ENCODE measurements around the gene IQCF6. TPM values are rescaled to one million over a fixed set of nuclear protein-coding genes. Genes with fewer than 3 reads are reported as not detected.
"Not testable (repeated sequence)": the region's sequence is repeated elsewhere in the genome, so short reads cannot be mapped to it uniquely, and the experiment has no call there.

The IQCF6 gene
- total RNA-seq, 4 donors from 2014 or later, result not detected

GRCh38 chr3:51792206-51792605 is 13.2 kb upstream of the IQCF6 start:
- Histone ChIP-seq H3K27ac (no peak overlapping the region), H3K4me1 (no peaks in the 10 kb centered on the region), H3K36me3 (no peaks in the 10 kb centered on the region), H3K9me3 (no peaks in the 10 kb centered on the region), H3K27me3 (peaks cover 11% of the 10 kb centered on the region), H3K4me3 (no peak overlapping the region)
- DNase-seq (ENCODE audit: low spot score in 2 of 2), result no peak
- TF ChIP-seq POLR2A (IDR thresholded peaks at IDR 0.05) (no peak), CTCF (IDR thresholded peaks at IDR 0.05) (no peak), POLR2AphosphoS5 (IDR thresholded peaks at IDR 0.05) (no peak), EP300 (IDR thresholded peaks at IDR 0.05) (no peak)
- WGBS, result 83% methylated on average over 7 of the region's 7 CpGs

- WGBS, result 94% methylated on average over 1 of the region's 1 CpG
- no peaks in the 10 kb centered on the region for H3K9me3 ChIP-seq
- TF ChIP-seq POLR2A (IDR thresholded peaks at IDR 0.05) (no peak), EP300 (IDR thresholded peaks at IDR 0.05) (no peak), POLR2AphosphoS5 (IDR thresholded peaks at IDR 0.05) (no peak), CTCF (IDR thresholded peaks at IDR 0.05) (no peak)
- H3K27me3 ChIP-seq, result no peaks in the 10 kb centered on the region
- H3K4me3 ChIP-seq, result no peak overlapping the region
- no peak overlapping the region for H3K27ac ChIP-seq
- DNase-seq (ENCODE audit: low spot score in 2 of 2), result no peak
- H3K4me1 ChIP-seq, result no peaks in the 10 kb centered on the region
- no peaks in the 10 kb centered on the region for H3K36me3 ChIP-seq
These were observed 10.4 kb upstream of the IQCF6 start for GRCh38 chr3:51789437-51789836.

GRCh38 chr3:51787576-51787975 is 8.5 kb upstream of the IQCF6 start:
- not testable (repeated sequence) for H3K4me1 ChIP-seq; H3K27ac ChIP-seq; H3K36me3 ChIP-seq; H3K4me3 ChIP-seq; H3K9me3 ChIP-seq; DNase-seq (ENCODE audit: low spot score in 2 of 2); H3K27me3 ChIP-seq

GRCh38 chr3:51786267-51786666 is 7.2 kb upstream of the IQCF6 start:
- WGBS, result 92% methylated on average over 2 of the region's 2 CpGs
- Histone ChIP-seq H3K27ac (no peak overlapping the region), H3K27me3 (no peaks in the 10 kb centered on the region), H3K4me3 (no peak overlapping the region), H3K9me3 (no peaks in the 10 kb centered on the region), H3K4me1 (no peaks in the 10 kb centered on the region), H3K36me3 (no peaks in the 10 kb centered on the region)
- no peak for DNase-seq (ENCODE audit: low spot score in 2 of 2)
- TF ChIP-seq CTCF (IDR thresholded peaks at IDR 0.05) (no peak), EP300 (IDR thresholded peaks at IDR 0.05) (no peak), POLR2A (IDR thresholded peaks at IDR 0.05) (no peak), POLR2AphosphoS5 (IDR thresholded peaks at IDR 0.05) (no peak)

GRCh38 chr3:51778554-51778953 is 483 bp downstream of the IQCF6 start:
- Histone ChIP-seq H3K9me3 (no peaks in the 10 kb centered on the region), H3K27ac (no peak overlapping the region), H3K4me1 (no peaks in the 10 kb centered on the region), H3K27me3 (peaks cover 16% of the 10 kb centered on the region), H3K36me3 (no peaks in the 10 kb centered on the region), H3K4me3 (no peak overlapping the region)
- no peak for DNase-seq (ENCODE audit: low spot score in 2 of 2)
- no peak for TF ChIP-seq POLR2A (IDR thresholded peaks at IDR 0.05)
- no peak for TF ChIP-seq POLR2AphosphoS5 (IDR thresholded peaks at IDR 0.05)
- no peak for TF ChIP-seq EP300 (IDR thresholded peaks at IDR 0.05)
- TF ChIP-seq CTCF (IDR thresholded peaks at IDR 0.05), result no peak
- 88% methylated on average over 15 of the region's 17 CpGs for WGBS

- DNase-seq (ENCODE audit: low spot score in 2 of 2), result no peak
- Histone ChIP-seq H3K36me3 (no peaks in the 10 kb centered on the region), H3K4me1 (no peaks in the 10 kb centered on the region), H3K27me3 (peaks cover 18% of the 10 kb centered on the region), H3K9me3 (no peaks in the 10 kb centered on the region), H3K27ac (no peak overlapping the region), H3K4me3 (no peak overlapping the region)
- WGBS, result 67% methylated on average over 1 of the region's 3 CpGs
- TF ChIP-seq CTCF (IDR thresholded peaks at IDR 0.05), result no peak
- TF ChIP-seq POLR2A (IDR thresholded peaks at IDR 0.05), result no peak
- TF ChIP-seq EP300 (IDR thresholded peaks at IDR 0.05), result no peak
- no peak for TF ChIP-seq POLR2AphosphoS5 (IDR thresholded peaks at IDR 0.05)
These were observed 1.1 kb downstream of the IQCF6 start for GRCh38 chr3:51777985-51778384.

All from suprapubic skin (tissue), 4 donors.